Activated CD8-positive, alpha-beta memory T cell treated with anti-CD3 and anti-CD28 coated beads for 48 hours (primary cell): ENCODE measurements around the gene PIEZO1.

ENCODE experiments used
- DNase-seq, 3 experiments: peaks; one replicate each; pipeline ENCODE4 v3.0.0-alpha.2; 2020; ENCODE audit warnings: low read depth in 2 of 3, low spot score in 2 of 3

The PIEZO1 gene

DNA sequence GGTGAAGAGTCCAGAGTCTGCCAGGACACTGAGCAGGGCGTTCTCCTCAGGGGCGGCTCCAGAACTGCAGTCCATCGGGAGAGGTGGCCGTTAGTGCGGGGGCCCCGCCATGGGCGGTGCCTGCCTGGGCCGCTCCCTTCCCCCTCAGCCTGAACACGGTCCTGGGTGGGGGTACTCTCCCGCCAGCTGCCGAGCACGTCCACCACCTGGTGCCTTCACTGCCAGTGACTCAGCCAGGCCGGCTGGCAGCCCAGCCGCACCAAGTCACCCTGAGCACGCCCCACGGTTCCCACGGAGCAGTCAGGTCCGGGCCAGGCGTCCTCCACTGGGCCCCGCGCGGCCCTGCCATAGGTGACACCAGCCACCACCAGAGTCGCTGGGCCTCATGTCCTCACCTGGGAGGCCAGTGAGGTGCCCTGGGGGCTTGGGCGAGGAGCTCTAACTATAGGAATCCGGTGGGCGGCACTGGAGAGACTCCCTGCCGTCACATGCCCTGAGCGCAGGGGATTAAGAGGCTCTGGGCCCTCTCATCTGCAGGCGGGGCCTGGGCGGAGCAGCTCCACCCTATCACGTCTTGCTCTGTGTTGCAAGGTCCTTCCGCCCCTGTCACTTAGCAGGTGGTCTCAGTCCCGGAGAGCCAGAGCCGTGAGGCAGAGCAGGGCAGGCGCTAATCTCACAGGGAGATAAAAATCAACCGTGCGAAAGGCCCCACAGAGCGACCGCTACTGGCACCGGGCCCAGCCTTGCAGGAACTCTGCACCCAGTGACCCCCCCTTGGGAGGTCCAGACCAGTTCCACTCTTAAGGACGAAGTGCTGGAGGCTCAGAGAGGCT, 14.3 kb downstream of the PIEZO1 start:
- DNase-seq, result no peak

DNA sequence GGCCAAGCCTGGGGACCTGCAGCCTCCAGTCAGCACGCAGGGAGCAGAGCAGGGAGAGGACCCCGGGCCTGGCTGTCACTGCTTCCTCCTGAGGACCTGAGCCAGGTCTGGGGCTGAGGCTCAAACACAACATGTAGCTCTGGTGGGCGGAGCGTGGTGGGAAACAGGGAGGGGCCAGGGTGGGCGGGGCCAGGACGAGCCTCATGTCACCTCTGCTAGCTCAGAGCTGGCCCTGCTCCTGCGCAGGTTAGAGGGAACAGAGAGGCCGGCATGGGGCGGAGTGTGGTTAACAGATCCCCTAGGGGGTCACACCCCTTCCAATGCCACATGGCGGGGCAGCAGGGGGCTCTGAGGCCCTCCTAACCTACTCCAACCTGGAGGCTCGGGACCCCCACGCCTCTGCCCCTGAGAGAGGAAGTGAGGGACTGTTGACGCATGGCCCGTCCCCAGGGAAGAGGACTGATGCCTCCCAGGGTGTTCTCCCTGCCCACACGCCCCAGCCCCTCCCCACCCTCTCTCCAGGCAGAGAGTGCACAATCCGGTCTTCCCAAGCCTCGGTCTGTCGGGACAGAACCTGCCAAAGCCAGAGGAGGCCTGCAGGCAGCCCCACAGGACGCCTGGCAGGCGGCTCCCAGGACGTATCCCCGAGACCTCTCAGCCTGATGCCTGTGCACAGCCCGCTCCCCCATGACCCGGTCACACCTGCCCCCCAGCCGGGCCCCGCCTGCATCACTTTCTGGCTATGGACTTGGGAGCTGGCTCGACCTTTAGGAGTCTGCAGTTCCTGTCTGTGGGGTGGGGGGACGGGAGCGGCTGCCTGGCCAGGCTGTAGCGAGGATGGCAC, 15.2 kb downstream of the PIEZO1 start:
- DNase-seq, result no peak

DNA sequence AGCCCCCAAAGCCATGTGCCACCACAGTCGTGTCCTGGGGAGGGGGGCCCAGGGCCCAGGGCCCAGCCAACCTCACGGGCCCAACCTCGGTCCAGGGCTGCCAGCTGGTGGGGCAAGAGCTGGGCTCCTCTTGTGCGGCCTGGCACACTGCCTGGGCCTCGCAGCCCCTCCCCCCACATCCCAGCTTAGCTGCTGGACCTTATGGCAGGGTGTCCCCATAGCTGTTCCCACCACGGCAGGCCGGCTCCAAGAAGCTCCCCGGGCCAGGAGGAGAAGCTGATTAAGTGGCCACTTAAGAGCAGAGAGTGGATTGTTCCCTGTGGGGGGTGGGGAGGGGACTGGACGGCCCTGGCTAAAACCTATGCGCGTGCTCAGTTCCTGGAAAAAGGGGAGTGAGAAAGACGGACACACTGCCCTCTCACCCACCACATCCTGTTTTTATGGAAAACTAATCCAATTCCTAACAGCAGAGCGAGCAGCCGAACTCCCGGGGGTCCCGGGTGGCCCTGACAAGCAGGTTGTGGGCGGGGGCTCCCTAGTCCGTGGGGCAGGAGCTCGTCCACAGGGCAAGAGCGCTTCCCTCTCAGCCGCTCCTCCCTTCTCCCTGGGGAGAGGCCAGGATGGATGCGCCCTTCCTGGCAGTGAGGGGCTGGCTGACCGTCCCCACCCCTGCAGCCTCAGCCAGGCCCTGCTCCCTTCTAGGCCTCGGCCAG, 16.8 kb downstream of the PIEZO1 start:
- DNase-seq, result no peak

GRCh38 chr16:88767546-88768070, 17.4 kb downstream of the PIEZO1 start:
- DNase-seq, result no peak

- DNase-seq, result no peak
Observed at GRCh38 chr16:88766975-88767374, 18.0 kb downstream of the PIEZO1 start.

DNA sequence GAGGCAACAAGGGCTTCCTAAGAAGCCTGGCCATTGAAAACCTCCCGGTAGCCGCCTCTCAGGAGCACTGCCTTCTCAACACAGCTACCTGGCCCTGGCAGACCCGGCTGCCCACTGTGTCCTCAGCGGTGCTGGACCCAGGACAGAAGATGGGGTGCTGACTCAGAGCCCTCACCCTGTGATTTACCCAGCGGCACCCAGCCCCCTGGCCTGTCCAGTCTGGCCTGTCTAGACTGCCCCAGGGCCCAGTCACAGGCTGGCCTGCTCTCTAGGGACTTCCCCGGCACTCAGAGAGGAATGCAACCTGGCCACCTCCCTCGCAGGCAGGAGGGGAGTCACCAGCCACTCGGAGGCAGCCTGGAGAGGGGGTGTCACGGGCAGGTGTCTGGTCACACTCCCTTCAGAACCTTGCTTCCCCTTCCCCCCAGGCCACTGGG, 20.1 kb downstream of the PIEZO1 start:
- no peak for DNase-seq

GRCh38 chr16:88764080-88764479, 20.9 kb downstream of the PIEZO1 start:
- no peak for DNase-seq

DNA sequence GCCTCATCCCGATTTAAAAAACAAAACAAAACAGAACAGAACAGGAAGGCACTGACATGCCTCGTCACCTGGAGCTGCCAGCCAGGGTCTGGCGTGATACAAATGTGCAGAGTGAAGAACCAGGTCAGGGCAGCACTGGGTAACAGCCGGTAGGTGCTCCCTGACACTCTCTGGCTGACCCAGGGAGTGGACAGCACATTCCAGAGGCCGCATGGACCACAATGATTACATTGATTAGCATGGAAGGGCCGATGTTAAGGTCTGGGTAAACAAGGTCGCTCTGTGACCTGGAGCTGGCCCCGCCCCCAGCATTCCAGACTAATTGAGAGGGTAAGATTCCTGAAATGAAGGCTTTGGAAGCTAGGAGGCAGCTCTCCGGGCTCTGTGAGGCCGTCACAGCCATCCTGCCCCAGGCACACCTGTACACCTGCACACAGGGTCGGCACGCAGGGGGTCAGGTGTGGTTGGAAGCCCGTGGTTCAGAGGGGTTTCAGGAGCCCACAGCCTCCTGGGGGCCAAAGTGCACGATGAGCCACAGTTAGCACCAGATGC, 21.4 kb downstream of the PIEZO1 start:
- DNase-seq, result no peak

DNA sequence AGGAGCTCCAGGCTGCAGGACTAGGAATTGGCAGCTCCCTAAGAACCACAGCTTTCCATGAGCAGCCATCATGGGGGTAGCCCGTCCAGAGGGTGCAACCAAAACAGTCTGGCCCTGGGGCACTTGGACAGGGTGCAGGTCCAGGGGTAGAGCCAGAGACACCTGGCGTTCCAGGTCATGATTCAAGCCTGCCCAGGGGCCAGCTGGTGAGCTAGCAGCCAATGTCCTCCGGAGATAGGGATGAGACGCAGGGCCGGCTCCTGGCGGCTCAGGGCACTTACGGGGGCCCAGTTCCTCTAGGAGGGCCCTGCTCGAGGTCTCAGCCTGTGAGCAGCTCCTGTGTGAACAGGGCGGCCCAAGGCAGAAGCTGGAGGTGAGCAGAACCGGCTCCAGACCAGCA, 22.1 kb downstream of the PIEZO1 start:
- DNase-seq, result no peak

GRCh38 chr16:88762258-88762870, 22.7 kb downstream of the PIEZO1 start:
- DNase-seq, result no peak

DNA sequence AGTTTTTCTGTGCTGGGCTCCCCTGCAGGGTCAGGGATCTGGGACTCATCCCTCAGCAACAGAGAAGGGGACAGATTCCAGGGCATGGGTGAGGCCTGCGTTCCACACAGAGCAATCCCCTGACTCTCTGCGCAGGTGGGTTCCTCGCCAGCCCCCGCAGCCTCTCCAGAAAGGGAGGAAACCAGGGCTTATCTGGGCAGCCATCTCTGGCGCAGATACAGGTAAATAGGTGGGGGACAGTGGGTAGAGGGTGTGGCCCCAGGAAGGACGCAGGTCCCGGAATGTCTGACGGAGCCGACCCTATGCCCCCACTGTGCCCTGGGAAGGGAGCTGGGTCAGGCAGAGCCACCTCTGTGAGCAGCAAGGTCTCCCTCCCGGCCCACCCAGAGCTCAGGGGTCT, 23.2 kb downstream of the PIEZO1 start:
- DNase-seq, result no peak

DNA sequence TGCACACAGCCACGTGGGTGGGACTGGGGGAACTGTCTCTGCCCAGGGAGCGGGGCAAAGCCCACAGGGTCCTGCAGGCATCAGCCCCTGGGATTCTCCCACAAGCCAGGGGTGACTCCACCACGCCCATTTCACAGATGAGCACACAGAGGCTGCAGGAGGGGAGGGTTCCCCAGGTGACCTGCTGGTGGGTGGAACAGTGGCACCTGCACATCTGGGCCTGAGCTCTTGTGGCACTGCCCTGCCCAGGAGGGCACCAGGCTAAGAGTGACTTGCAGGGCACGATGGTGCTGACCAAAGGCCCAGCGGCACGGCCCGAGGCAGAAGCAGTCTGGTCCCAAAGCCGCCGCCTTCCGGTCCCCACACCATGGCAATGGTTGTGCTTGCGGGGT, 23.9 kb downstream of the PIEZO1 start:
- DNase-seq, result no peak

GRCh38 chr16:88760424-88761142, 24.4 kb downstream of the PIEZO1 start:
- DNase-seq, result no peak

- DNase-seq, result no peak
Observed at GRCh38 chr16:88759976-88760350, 25.1 kb downstream of the PIEZO1 start.

- DNase-seq, result no peak
Observed at GRCh38 chr16:88759245-88759975, 25.6 kb downstream of the PIEZO1 start.

- DNase-seq, result no peak
Observed at GRCh38 chr16:88758944-88759244, 26.1 kb downstream of the PIEZO1 start.

DNA sequence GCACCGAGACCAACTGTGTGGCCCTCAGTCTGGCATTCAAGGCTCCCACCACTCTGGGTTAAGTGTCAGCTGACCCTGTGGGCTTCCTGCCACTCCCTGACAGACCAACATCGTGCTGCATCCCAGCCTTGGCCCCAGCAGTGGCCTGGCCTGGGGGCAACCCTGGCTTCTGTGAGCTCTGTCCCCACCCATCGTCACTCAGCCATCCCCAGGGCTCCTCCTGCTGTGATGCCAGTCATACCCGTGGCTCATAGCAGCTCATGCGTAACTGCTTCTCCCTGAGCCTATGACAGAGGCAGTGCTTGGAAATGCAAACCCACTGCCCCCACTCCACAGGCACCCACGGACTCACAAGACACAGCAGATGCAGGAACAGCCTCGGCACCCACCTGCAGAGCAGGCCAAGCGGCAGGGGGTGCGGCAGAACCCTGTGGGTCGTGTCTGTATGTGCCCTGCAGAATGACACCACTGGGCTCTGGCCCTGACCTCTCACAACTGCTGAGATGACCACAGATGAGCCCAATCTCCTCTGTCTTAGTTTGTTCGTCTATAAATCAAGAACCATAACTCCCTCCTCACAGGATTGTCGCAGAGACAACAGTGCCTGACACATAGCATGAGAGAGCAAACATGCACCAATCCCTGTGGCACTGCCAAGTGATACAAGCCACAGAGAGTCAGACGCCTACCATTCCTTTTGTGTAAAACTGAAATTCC, 26.6 kb downstream of the PIEZO1 start:
- DNase-seq, result no peak

DNA sequence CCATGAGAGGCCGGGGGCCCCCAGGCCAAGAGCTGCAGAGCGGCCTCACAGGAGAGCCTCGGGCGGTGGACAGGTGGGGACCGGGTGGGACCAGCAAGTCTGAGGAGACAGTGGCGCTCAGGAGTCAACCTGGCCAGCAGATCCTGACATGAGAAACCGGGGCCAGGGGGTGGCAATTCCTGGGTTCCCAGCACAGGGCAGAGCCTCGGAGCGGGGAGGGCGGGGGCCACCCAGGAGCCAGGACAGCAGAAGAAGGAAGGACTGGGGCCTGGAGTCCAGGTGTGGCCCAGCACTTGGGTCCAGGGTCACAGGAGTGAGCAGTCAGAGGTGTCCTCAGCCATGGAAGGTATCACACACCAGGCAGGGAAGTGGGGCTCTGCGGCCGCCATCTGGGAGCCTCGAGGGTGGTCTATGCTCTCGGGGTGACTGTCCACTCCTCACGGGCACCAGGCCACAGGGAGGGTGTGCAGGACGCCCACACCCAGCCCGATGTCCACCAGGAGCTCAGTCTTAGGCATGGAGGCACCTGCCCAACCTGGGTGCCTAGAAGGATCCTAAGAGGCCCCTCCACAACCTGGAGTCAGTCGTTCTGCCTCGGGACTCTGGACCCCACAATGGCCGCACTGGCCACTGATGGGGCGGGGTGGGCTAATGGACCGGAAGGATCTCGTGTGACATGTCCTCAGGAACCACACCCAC, 29.1 kb downstream of the PIEZO1 start:
- no peak for DNase-seq
